Stomach (tissue), 4 donors: ENCODE measurements around the gene STAT5B.

ENCODE experiments used
- CTCF ChIP-seq, 7 experiments: fragments of 450-650 bp in 4 of 7; fragments of 200-600 bp in 3 of 7; sonication (generic) in 3 of 7; IDR thresholded peaks; one replicate each; pipeline ENCODE4 v1.5.1; 2016 to 2019; ENCODE audit warnings: antibody characterized with exemption in 7 of 7, control low read depth in 2 of 7, mild to moderate bottlenecking in 1 of 7
- POLR2A ChIP-seq, 4 donors: fragments of 450-650 bp; IDR thresholded peaks; one replicate each; pipeline ENCODE4 v1.6.1; 2016; ENCODE audit warnings: antibody characterized with exemption in 4 of 4, control low read depth in 2 of 4, mild to moderate bottlenecking in 1 of 4, moderate library complexity in 1 of 4
- POLR2AphosphoS5 ChIP-seq, 3 donors: sonication (generic); formaldehyde crosslinking; IDR thresholded peaks; one replicate each; pipeline ENCODE4 v1.6.1; 2016; ENCODE audit warnings: antibody characterized with exemption in 3 of 3

- TF ChIP-seq CTCF (IDR thresholded peaks at IDR 0.05) (no peak), POLR2AphosphoS5 (IDR thresholded peaks at IDR 0.05) (no peak), POLR2A (IDR thresholded peaks at IDR 0.05) (no peak)
Observed at GRCh38 chr17:42305543-42306384, 29.6 kb upstream of the STAT5B start.
